Measurements from ENCODE around the gene GAS6.

GAS6 gene

GRCh38 chr13:113806104-113806471 is 57.8 kb downstream of the GAS6 start:
- TF ChIP-seq CTCF (IDR thresholded peaks at IDR 0.05; ENCODE audit: low read depth, low read length, missing control alignments) = no peak
- Histone ChIP-seq H3K27ac (no peak overlapping the region), H3K27me3 (replicated peaks) (no peaks in the 10 kb centered on the region), H3K36me3 (replicated peaks) (no peaks in the 10 kb centered on the region), H3K4me3 (ENCODE audit: low read depth, low read length) (no peak overlapping the region)
- in situ Hi-C loops (cut with HindIII; ENCODE audit: low pct_ligation_motif_present, low sequenced_read_pairs) = no loop called here
- DNase-seq = no peak

- DNase-seq = no peak
- H3K4me3 ChIP-seq (ENCODE audit: low read depth, low read length) = no peak overlapping the region
- in situ Hi-C loops (cut with HindIII; ENCODE audit: low pct_ligation_motif_present, low sequenced_read_pairs) = no loop called here
Observed at GRCh38 chr13:113805431-113806103, 58.3 kb downstream of the GAS6 start.

GRCh38 chr13:113804703-113805430 is 59.0 kb downstream of the GAS6 start:
- Histone ChIP-seq H3K27ac (no peak overlapping the region), H3K36me3 (replicated peaks) (no peaks in the 10 kb centered on the region), H3K4me3 (ENCODE audit: low read depth, low read length) (no peak overlapping the region), H3K27me3 (replicated peaks) (no peaks in the 10 kb centered on the region)
- DNase-seq = no peak
- no peak for TF ChIP-seq CTCF (IDR thresholded peaks at IDR 0.05; ENCODE audit: low read depth, low read length, missing control alignments)
- in situ Hi-C loops (cut with HindIII; ENCODE audit: low pct_ligation_motif_present, low sequenced_read_pairs) = no loop called here

More at GRCh38 chr13:113805431-113806103, 58.3 kb downstream of the GAS6 start:
- TF ChIP-seq CTCF (IDR thresholded peaks at IDR 0.05; ENCODE audit: low read depth, low read length, missing control alignments) = no peak
- Histone ChIP-seq H3K27ac (no peak overlapping the region), H3K27me3 (replicated peaks) (no peaks in the 10 kb centered on the region), H3K36me3 (replicated peaks) (no peaks in the 10 kb centered on the region)

GRCh38 chr13:113804017-113804702 is 59.7 kb downstream of the GAS6 start:
- no peak for TF ChIP-seq CTCF (IDR thresholded peaks at IDR 0.05; ENCODE audit: low read depth, low read length, missing control alignments)
- Histone ChIP-seq H3K4me3 (ENCODE audit: low read depth, low read length) (no peak overlapping the region), H3K36me3 (replicated peaks) (no peaks in the 10 kb centered on the region), H3K27me3 (replicated peaks) (no peaks in the 10 kb centered on the region), H3K27ac (no peak overlapping the region)
- in situ Hi-C loops (cut with HindIII; ENCODE audit: low pct_ligation_motif_present, low sequenced_read_pairs) = no loop called here
- DNase-seq = no peak

- in situ Hi-C loops (cut with HindIII; ENCODE audit: low pct_ligation_motif_present, low sequenced_read_pairs) = no loop called here
- no peaks in the 10 kb centered on the region for H3K36me3 ChIP-seq (replicated peaks)
- DNase-seq = no peak
- no peaks in the 10 kb centered on the region for H3K27me3 ChIP-seq (replicated peaks)
- TF ChIP-seq CTCF (IDR thresholded peaks at IDR 0.05; ENCODE audit: low read depth, low read length, missing control alignments) = no peak
- no peak overlapping the region for H3K27ac ChIP-seq
- no peak overlapping the region for H3K4me3 ChIP-seq (ENCODE audit: low read depth, low read length)
Observed at GRCh38 chr13:113803409-113804016, 60.4 kb downstream of the GAS6 start.

Measured in brain microvascular endothelial cell (primary cell).